Stimulated activated CD8-positive, alpha-beta memory T cell treated with anti-CD3 and anti-CD28 coated beads, Interleukin-7, amount 100 ng/mL, for 48 hours (primary cell): ENCODE measurements around the gene PRPH.
"Not testable (repeated sequence)": the region's sequence is repeated elsewhere in the genome, so short reads cannot be mapped to it uniquely, and the experiment has no call there.

Experiments used
- DNase-seq, 2 donors: peaks; one replicate each; pipeline ENCODE4 v3.0.0-alpha.2; 2020; ENCODE audit warnings: low read depth in 1 of 2; ENCODE audit errors: extremely low read depth in 1 of 2

Gene PRPH

DNA sequence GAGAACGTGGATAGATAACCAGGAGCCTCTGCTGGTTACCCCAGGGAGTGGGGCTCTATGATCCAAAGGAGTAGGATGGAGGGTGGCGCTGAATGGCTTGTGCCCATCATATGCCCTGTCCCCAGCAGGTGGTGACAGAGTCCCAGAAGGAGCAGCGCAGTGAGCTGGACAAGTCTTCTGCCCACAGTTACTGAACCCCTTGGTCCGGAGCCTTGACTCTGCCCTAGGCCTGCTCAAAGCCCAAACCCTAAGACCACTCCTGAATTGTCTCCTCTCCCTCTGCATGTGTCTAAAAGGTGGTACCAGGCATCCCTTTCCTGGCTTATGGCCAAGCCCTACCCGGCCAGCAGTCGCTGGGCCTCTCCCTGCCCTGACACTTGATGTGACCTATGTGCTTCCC lies 3.2 kb downstream of the PRPH start:
- DNase-seq: no peak

DNA sequence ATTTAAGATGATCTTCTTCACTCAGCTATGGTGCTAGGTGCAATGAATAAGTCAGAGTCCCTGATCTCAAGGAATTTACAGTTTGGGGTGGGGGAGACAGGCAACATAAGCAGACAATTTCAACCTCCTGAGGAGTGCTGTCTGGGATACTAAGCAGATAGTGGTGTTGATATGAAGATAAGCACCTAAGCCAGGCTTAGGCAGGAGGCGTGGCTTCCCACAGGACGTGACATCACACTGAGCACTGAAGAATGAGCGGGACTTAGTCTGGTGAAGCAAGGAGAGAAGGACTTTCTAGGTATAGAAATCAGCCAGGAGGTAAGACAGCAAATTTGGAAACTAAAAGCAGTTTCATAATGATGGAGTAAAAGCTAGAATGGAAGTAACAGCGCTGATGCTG lies 6.8 kb downstream of the PRPH start:
- peak in 1 of 2 donors; percentile 35 for DNase-seq

- no peak for DNase-seq
Observed at GRCh38 chr12:49304161-49304560, 9.2 kb downstream of the PRPH start.

DNA sequence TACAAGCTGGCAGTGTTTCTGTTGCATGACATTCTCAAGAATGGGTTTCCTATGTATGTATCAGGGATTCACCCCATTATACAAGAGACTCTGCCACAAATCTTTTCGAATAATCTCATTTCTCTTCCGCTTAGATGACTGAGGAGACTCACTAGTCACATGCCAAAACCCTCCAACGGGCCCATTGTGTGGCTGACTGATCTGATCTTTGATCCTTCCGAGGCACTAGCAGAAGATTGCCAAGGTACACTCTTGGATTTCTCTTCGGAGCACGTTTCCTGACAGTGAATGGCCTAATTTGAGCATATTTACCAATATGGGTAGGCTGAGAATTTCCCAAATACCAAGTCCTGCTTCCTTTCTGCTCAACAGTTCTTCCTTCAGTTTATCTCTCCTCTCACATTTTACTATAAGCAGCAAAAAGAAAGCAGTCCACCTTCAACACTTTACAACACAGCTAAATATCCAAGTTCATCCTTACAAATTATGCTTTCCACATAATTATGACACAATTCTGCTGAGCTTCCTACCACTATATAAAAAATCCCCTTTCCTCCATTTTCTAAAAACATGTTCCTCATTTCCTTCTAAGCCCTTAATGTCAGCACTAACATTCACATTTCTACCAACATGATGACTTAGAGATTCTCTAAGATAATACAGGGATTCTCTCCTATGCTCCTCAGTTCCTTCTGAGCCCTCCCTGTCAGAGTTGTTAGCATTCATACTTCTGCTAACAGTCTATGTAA lies 11.0 kb downstream of the PRPH start:
- DNase-seq: no peak

DNA sequence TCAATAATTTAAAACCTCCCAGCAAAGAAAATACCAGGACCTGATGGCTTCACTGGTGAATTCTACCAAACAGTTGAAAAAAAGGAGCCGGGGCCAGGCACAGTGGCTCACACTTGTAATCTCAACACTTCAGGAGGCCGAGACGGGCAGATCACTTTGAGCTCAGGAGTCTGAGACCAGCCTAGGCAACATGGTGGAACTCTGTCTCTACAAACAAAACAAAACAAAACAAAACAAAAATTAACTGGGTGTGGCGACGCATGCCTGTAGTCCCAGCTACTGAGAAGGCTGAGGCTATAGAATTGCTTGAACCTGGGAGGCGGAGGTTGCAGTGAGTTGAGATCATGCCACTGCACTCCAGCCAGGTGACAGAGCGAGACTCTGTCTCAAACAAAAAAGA lies 14.4 kb downstream of the PRPH start:
- no peak for DNase-seq

DNA sequence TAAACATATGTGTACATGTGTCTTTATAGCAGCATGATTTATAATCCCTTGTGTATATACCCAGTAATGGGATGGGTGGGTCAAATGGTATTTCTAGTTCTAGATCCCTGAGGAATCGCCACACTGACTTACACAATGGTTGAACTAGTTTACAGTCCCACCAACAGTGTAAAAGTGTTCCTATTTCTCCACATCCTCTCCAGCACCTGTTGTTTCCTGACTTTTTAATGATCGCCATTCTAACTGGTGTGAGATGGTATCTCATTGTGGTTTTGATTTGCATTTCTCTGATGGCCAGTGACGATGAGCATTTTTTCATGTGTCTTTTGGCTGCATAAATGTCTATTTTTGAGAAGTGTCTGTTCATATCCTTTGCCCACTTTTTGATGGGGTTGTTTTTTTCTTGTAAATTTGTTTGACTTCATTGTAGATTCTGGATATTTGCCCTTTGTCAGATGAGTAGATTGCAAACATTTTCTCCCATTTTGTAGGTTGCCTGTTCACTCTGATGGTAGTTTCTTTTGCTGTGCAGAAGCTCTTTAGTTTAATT lies 15.6 kb downstream of the PRPH start:
- DNase-seq: not testable (repeated sequence)

- DNase-seq: no peak
Observed at GRCh38 chr12:49314811-49315210, 19.9 kb downstream of the PRPH start.

DNA sequence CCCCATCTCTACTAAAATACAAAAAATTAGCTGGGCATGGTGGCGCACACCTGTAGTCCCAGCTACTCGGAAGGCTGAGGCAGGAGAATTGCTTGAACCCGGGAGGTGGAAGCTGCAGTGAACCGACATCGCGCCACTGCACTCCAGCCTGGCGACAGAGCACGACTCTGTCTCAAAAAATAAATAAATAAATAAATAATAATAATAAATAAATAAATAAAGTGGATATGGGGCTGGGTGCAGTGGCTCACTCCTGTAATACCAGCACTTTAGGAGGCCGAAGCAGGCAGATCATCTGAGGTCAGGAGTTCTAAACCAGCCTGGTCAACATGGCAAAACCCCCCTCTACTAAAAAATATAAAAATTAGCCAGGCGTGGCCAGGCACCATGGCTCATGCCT lies 22.2 kb downstream of the PRPH start:
- not testable (repeated sequence) for DNase-seq

DNA sequence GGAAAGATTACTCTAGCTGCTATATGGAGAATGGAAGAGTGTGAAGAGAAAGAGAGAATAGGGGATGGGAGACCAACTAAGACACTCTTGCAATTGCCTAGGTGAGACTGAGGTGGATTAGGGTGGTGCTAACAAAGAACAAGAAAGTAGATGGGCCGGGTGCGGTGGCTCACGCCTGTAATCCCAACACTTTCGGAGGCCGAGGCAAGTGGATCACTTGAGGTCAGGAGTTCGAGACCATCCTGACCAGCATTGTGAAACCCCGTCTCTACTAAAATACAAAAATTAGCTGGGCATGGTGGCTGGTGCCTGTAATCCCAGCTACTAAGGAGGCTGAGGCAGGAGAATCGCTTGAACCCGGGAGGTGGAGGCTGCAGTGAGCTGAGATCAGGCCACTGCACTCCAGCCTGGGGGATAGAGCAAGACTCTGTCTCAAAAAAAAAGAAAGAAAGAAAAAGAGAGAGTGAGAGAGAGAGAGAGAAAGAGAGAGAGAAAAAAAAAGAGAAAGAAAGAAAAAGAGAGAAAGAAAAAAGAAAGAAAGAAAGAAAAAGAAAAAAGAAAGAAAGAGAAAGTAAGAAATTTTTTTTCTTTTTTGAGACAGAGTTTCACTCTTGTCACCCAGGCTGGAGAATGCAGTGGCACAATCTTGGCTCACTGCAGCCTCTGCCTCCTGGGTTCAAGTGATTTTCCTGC lies 25.6 kb downstream of the PRPH start:
- not testable (repeated sequence) for DNase-seq

DNA sequence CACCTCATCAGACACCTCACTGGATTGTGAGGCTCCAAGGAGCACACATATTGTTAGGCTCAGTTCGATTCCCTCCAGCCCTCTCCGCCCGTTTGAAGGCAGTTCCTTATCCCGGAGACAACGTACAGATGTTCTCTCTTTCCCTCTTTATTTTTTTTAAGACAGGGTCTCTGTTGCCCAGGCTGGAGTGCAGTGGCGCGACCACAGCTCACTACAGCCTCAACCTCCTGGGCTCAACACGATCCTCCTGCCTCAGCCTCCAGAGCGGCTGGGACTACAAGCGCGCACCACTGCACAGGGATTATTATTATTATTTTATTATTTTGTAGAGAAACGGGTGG lies 27.4 kb downstream of the PRPH start:
- DNase-seq: no peak

DNA sequence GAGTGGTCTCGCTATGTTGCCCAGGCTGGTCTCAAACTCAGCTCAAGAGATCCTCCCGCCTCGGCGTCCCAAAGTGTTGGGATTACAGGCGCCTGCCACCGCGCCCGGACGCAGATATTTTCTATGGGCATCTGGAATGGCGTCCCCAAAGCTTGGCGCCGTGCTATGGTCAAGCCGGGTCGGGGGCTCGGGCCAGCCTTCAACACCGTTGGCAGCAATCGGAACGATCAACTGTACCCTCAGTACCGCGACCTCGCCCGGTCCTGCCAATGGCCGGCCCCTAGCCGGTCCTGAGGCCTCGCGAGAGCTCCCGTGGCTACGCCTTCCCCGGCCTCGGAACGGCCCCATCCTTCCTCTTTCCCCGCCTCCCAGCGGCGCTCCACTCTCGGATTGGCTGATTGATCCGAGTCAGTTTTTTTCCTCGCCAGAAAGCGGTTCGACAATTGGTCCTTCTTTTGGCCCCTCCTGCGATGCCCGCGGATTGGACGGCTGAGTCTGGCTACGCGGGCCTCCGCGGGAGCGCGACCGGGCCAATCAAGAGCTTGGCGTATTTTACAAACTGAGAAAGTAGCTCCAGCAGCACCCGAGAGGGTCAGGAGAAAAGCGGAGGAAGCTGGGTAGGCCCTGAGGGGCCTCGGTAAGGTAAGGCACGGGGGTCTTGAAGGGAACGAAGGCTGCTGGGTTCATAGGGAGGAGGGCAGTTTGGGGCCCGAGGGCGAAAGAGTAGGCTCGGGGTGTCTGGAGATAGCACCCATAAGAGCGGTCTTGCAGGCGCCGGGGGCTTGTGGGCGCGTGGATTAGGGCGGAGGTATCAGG lies 28.0 kb downstream of the PRPH start, which contains the start of gene TROAP:
TSS of gene TROAP (plus strand) at position 548 of the 816 bp plus-strand sequence. CDS start 354 bp downstream, outside the sequence.
- peak; percentile 91 to 96 for DNase-seq

DNA sequence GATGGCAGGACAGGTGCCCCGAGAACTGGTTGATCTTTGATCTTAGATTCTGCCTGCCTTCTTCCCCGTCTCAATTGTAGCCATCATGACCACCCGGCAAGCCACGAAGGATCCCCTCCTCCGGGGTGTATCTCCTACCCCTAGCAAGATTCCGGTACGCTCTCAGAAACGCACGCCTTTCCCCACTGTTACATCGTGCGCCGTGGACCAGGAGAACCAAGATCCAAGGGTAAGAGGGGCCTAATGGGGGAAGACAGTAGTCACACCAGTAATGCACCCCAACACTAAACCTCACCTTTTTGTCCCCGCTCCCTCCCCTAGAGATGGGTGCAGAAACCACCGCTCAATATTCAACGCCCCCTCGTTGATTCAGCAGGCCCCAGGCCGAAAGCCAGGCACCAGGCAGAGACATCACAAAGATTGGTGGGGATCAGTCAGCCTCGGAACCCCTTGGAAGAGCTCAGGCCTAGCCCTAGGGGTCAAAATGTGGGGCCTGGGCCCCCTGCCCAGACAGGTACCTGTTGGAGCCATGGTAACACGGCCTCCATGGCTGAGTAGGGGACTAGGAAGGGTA lies 28.7 kb downstream of the PRPH start:
- no peak for DNase-seq

- DNase-seq: no peak
Observed at GRCh38 chr12:49325606-49326005, 30.7 kb downstream of the PRPH start.

DNA sequence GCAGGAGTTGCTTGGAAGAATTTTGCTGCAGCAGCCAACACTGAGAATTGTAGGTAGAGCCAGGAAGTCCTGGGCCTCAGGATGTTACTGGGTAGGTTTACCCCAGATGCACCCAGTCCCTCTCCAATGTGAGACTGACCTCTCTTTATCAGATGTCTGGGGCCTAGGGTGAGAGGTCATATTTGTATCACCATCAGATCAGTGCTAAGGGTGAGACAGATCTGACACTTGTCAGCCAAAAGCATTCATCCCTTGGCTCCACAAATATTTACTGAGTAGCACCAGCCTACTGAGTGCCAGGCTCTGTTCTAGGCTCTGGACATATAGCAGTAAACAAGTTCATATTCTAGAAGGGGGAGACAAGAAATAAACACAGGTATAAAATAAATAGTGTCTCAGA lies 32.4 kb downstream of the PRPH start:
- DNase-seq: no peak

DNA sequence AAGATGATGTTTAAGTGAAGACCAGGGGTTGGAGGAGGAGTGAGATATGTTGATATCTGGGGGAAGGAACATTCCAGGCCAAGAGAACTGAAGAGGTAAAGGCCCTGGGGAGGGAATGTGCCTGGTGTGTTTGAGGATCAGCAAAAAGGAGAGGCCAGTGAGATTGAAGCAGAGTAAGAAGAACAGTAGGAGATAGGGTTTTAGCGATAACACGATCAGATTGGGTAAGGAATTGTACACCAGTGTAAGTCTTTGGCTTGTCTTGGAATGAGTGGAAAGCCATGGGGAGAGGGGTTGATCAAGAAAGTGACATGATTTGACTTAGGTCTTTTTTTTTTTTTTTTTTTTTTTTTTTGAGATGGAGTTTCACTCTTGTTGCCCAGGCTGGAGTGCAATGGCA lies 32.9 kb downstream of the PRPH start:
- no peak for DNase-seq

DNA sequence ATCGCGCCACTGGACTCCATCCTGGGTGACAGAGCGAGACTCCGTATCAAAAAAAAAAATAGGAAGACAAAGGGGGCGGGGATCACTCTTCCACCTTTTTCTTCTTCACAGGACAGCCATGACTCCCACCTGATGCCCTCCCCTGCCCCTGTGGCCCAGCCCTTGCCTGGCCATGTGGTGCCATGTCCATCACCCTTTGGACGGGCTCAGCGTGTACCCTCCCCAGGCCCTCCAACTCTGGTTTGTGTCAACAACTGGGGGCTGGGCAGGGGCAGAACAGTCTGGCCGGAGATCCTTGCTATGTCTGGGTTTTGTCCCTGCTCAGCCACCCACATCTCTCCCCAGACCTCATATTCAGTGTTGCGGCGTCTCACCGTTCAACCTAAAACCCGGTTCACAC lies 33.9 kb downstream of the PRPH start:
- no peak for DNase-seq

GRCh38 chr12:49330032-49330619 lies 35.2 kb downstream of the PRPH start:
- DNase-seq: no peak

DNA sequence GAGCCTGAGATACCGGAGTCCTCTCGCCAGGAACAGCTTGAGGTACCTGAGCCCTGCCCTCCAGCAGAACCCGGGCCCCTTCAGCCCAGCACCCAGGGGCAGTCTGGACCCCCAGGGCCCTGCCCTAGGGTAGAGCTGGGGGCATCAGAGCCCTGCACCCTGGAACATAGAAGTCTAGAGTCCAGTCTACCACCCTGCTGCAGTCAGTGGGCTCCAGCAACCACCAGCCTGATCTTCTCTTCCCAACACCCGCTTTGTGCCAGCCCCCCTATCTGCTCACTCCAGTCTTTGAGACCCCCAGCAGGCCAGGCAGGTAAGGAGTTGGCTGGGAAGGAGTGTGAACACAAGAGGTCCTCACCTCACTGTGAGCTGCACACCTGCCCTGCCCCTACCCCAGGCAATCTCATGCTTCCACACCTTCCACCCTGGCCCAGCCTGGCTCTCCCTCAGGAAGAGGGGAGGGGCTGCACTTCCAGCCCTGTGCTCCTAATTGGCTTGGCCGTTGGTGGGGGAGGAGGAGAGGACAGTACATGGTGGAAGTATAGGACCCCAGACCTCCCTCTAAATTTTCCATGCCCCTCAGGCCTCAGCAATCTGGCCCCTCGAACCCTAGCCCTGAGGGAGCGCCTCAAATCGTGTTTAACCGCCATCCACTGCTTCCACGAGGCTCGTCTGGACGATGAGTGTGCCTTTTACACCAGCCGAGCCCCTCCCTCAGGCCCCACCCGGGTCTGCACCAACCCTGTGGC lies 35.9 kb downstream of the PRPH start:
- no peak for DNase-seq

- no peak for DNase-seq
Observed at GRCh38 chr12:49331380-49332222, 36.7 kb downstream of the PRPH start.
